Loucy (cell line): ENCODE results near the gene GTPBP10.
A peak's percentile ranks its signal among the peaks of the same experiment; 100 is the strongest.

Experiments used
- H2AFZ ChIP-seq: fragments of 200-600 bp; sonication (generic); 2 replicates; pipeline ENCODE4 v1.6.0; 2016; ENCODE audit warnings: antibody characterized with exemption, mild to moderate bottlenecking, low read length, moderate library complexity
- H3F3A ChIP-seq: fragments of 200-600 bp; 2 replicates; pipeline ENCODE4 v1.6.0; 2016; ENCODE audit warnings: antibody characterized with exemption, low read depth, mild to moderate bottlenecking
- H3K27me3 ChIP-seq: fragments of 200-600 bp; sonication (generic); 2 replicates; pipeline ENCODE4 v1.6.1; 2014; ENCODE audit warnings: low read length, mild to moderate bottlenecking; ENCODE audit not compliant: insufficient read depth, poor library complexity, severe bottlenecking
- H3K36me3 ChIP-seq: fragments of 200-600 bp; sonication (generic); 2 replicates; pipeline ENCODE4 v1.6.1; 2016; ENCODE audit warnings: low read length; ENCODE audit not compliant: insufficient read depth
- H3K4me1 ChIP-seq: fragments of 200-600 bp; sonication (generic); 2 replicates; pipeline ENCODE4 v1.5.1; 2014; ENCODE audit warnings: low read length, mild to moderate bottlenecking; ENCODE audit not compliant: insufficient read depth, poor library complexity, severe bottlenecking
- H3K4me2 ChIP-seq: fragments of 200-600 bp; sonication (generic); 2 replicates; pipeline ENCODE4 v1.6.0; 2014; ENCODE audit warnings: antibody characterized with exemption, low read length, low read depth, mild to moderate bottlenecking; ENCODE audit not compliant: poor library complexity, severe bottlenecking
- H3K4me3 ChIP-seq: fragments of 200-600 bp; sonication (generic); 2 replicates; pipeline ENCODE4 v1.5.1; 2014; ENCODE audit warnings: low read length, mild to moderate bottlenecking, mixed read lengths; ENCODE audit not compliant: poor library complexity, severe bottlenecking
- H3K79me2 ChIP-seq: fragments of 200-600 bp; sonication (generic); 2 replicates; pipeline ENCODE4 v1.6.1; 2014; ENCODE audit warnings: low read length; ENCODE audit not compliant: insufficient read depth
- H3K9ac ChIP-seq: fragments of 200-600 bp; sonication (generic); 2 replicates; pipeline ENCODE4 v1.6.0; 2014; ENCODE audit warnings: mild to moderate bottlenecking, low read depth, low read length, moderate library complexity; ENCODE audit not compliant: poor library complexity, severe bottlenecking
- H3K9me2 ChIP-seq: fragments of 200-600 bp; sonication (generic); replicated peaks from 2 replicates; pipeline ENCODE4 v1.6.1; 2016; ENCODE audit warnings: low read depth, low read length, mixed read lengths
- H3K9me3 ChIP-seq: fragments of 200-600 bp; sonication (generic); 2 replicates; pipeline ENCODE4 v1.6.1; 2014; ENCODE audit warnings: mild to moderate bottlenecking, antibody characterized with exemption, low read length, low read depth; ENCODE audit not compliant: insufficient read depth
- H4K20me1 ChIP-seq: fragments of 200-600 bp; sonication (generic); 2 replicates; pipeline ENCODE4 v1.6.0; 2014; ENCODE audit warnings: antibody characterized with exemption, low read length, mild to moderate bottlenecking; ENCODE audit not compliant: insufficient read depth, poor library complexity, severe bottlenecking
- EZH2phosphoT487 ChIP-seq: fragments of 200-600 bp; IDR thresholded peaks from 2 replicates; pipeline ENCODE4 v1.6.1; 2018; ENCODE audit warnings: antibody characterized with exemption, mild to moderate bottlenecking, moderate library complexity, borderline replicate concordance
- TF ChIP-seq, protein P1 (sequence below): fragments of 200-600 bp; sonication (generic); conservative IDR thresholded peaks from 2 replicates; pipeline ENCODE4 v1.5.1; 2014; ENCODE audit warnings: mild to moderate bottlenecking, antibody characterized with exemption, low read length

Gene GTPBP10

DNA sequence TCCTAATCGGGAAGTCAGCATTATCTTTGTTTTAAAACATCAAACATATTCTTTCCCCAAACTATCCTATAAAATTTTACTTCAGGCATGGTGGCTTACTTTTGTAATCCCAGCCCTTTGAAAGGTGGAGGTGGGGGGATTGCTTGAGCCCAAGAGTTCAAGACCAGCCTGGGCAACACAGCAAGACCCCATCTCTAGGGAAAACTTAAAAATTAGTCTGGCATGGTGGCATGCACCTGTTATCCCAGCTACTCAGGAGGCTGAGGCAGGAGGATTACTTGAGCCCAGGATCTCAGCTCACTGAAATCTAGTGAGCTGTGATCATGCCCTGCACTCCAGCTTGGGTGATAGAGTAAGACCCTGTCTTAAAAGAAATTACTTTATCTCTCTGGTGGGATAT lies 61.6 kb downstream of the GTPBP10 start:
- no peak overlapping the region for H2AFZ ChIP-seq
- H3K9ac ChIP-seq: peak overlapping the region; percentile 23
- H3K27me3 ChIP-seq: no peaks in the 10 kb centered on the region
- peaks cover 18% of the 10 kb centered on the region for H3K4me1 ChIP-seq
- H3F3A ChIP-seq: no peaks in the 10 kb centered on the region
- H3K9me2 ChIP-seq: no peaks in the 10 kb centered on the region
- peaks cover 12% of the 10 kb centered on the region; the same call in 1 of the 2 replicates for H3K79me2 ChIP-seq
- H4K20me1 ChIP-seq: no peaks in the 10 kb centered on the region
- H3K4me2 ChIP-seq: no peak overlapping the region
- no peaks in the 10 kb centered on the region for H3K9me3 ChIP-seq
- TF ChIP-seq, protein P1, sequence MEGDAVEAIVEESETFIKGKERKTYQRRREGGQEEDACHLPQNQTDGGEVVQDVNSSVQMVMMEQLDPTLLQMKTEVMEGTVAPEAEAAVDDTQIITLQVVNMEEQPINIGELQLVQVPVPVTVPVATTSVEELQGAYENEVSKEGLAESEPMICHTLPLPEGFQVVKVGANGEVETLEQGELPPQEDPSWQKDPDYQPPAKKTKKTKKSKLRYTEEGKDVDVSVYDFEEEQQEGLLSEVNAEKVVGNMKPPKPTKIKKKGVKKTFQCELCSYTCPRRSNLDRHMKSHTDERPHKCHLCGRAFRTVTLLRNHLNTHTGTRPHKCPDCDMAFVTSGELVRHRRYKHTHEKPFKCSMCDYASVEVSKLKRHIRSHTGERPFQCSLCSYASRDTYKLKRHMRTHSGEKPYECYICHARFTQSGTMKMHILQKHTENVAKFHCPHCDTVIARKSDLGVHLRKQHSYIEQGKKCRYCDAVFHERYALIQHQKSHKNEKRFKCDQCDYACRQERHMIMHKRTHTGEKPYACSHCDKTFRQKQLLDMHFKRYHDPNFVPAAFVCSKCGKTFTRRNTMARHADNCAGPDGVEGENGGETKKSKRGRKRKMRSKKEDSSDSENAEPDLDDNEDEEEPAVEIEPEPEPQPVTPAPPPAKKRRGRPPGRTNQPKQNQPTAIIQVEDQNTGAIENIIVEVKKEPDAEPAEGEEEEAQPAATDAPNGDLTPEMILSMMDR: no peak
- TF ChIP-seq EZH2phosphoT487: no peak
- peaks cover 10% of the 10 kb centered on the region; the same call in 1 of the 2 replicates for H3K36me3 ChIP-seq
- no peak overlapping the region for H3K4me3 ChIP-seq

DNA sequence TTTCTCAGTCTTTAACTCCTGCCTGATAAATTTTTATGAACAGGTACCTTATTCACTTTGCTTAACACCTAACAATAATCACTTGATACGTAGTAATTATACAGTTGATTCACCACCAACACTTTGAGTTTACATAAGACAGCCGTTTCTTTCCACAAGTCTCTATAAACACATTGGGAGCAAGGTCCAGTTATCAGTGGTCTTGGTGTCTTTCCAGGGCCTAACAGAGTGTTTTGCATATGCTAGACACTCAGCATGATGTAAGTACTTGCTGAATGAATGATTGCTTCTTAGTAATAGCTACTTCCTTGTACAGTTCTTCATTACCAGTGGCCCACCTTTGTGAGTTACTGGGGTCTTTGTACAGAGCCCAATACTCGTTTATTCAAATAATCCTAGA lies 63.2 kb downstream of the GTPBP10 start:
- peaks cover 12% of the 10 kb centered on the region; the same call in 1 of the 2 replicates for H3K79me2 ChIP-seq
- peaks cover 18% of the 10 kb centered on the region for H3K4me1 ChIP-seq
- TF ChIP-seq, protein P1: no peak
- no peak for TF ChIP-seq EZH2phosphoT487
- H3F3A ChIP-seq: no peaks in the 10 kb centered on the region
- H2AFZ ChIP-seq: no peak overlapping the region
- no peaks in the 10 kb centered on the region for H3K27me3 ChIP-seq
- no peak overlapping the region for H3K4me2 ChIP-seq
- peaks cover 13% of the 10 kb centered on the region for H3K36me3 ChIP-seq
- H3K4me3 ChIP-seq: no peak overlapping the region
- H3K9me3 ChIP-seq: no peaks in the 10 kb centered on the region
- H4K20me1 ChIP-seq: no peaks in the 10 kb centered on the region
- H3K9me2 ChIP-seq: no peaks in the 10 kb centered on the region
- no peak overlapping the region for H3K9ac ChIP-seq

DNA sequence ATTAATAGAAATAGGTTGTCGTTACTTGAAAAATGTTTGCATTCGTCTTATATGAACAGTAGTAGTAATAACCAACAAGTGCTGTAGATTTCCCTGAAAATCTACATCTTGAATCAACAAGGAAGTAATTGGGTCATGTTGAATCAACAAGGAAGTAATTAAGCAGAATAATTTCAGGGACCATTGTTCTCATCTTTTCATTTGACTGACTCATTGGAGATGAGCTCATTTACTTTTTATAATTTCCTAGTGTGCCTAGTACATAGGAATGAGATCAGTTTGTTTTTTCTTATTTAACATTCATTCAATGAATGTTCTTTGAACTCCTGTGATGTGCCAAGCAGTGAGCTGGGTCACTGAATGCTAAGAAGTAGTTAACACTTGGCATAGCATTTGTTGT lies 65.0 kb downstream of the GTPBP10 start:
- Histone ChIP-seq H2AFZ (no peak overlapping the region), H4K20me1 (no peaks in the 10 kb centered on the region), H3K27me3 (no peaks in the 10 kb centered on the region), H3F3A (no peaks in the 10 kb centered on the region), H3K79me2 (no peaks in the 10 kb centered on the region), H3K4me1 (peaks cover 5% of the 10 kb centered on the region), H3K9me3 (no peaks in the 10 kb centered on the region), H3K9ac (no peak overlapping the region), H3K4me2 (no peak overlapping the region), H3K9me2 (no peaks in the 10 kb centered on the region), H3K36me3 (peaks cover 13% of the 10 kb centered on the region), H3K4me3 (no peak overlapping the region)
- TF ChIP-seq, protein P1: no peak
- no peak for TF ChIP-seq EZH2phosphoT487
